ENCODE results near the gene DDX17.

DNA sequence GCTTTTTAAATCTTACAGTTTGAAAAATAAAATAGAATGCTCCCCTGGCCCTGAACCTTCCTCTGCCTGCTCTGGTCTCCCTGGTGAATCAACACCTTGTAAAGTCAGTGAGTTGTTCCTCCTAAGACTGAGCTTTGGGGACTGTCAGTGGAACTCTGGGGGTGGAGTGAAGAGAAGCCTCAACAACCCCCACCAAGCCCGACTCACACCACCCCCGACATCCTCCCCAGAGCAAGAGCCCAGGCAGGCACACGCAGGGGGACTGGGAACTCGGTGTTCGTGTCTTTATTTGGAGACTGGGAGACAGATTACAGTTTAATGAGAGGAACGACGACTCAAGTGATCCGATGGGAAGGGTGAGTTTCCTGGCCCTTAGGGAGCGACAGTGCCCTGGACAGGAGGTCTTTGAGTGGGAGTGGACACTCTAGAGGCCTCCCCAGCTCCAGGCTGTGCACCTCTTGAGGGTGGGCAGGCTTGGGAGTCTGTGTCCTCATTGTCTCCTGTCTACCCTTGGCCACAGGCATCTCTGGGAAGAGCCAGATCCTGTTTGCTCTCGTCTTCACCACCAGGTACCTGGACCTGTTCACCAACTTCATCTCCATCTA is 32.0 kb downstream of the DDX17 start:
- TF ChIP-seq ZNF565 (CRISPR knock-in tag; conservative IDR thresholded peaks at IDR 0.05; ENCODE audit: low read depth) (no peak), ZFP30 (CRISPR knock-in tag; IDR thresholded peaks at IDR 0.05) (no peak), ZC3H10 (CRISPR knock-in tag; IDR thresholded peaks at IDR 0.05) (no peak), OSR1 (CRISPR knock-in tag; IDR thresholded peaks at IDR 0.05) (no peak), ZFP3 (CRISPR knock-in tag; IDR thresholded peaks at IDR 0.05) (no peak), ARNTL (CRISPR knock-in tag; IDR thresholded peaks at IDR 0.05; ENCODE audit: borderline replicate concordance, low read depth) (no peak), BACH2 (CRISPR knock-in tag; IDR thresholded peaks at IDR 0.05; ENCODE audit: borderline replicate concordance) (no peak)

Measured in SK-N-SH treated with all-trans-retinoic acid at 6 μM for 48 hours (cell line).